Ovary (tissue), 9 donors: Measurements from ENCODE around the gene PCDHGA7. TPM values are rescaled to one million over a fixed set of nuclear protein-coding genes. Genes with fewer than 3 reads are reported as not detected.
"Not testable (repeated sequence)": the region's sequence is repeated elsewhere in the genome, so short reads cannot be mapped to it uniquely, and the experiment has no call there.

Source experiments
- DNase-seq, 5 donors: peaks; one replicate each; pipeline ENCODE4 v3.0.0-alpha.2; 2019 to 2020
- H3K27ac ChIP-seq, 2 donors: fragments of 200-600 bp; one replicate each; pipeline versions ENCODE4 v1.5.1 to v1.8.0; 2019 to 2022
- H3K27me3 ChIP-seq: fragments of 200-600 bp; one replicate; pipeline ENCODE4 v1.8.0; 2022
- H3K36me3 ChIP-seq: fragments of 200-600 bp; sonication (generic); one replicate; pipeline ENCODE4 v1.5.1; 2019
- H3K4me1 ChIP-seq: one replicate; pipeline ENCODE4 v1.8.1; 2013; ENCODE audit warnings: mild to moderate bottlenecking, moderate library complexity; ENCODE audit not compliant: insufficient read depth
- H3K4me3 ChIP-seq: fragments of 200-600 bp; sonication (generic); one replicate; pipeline ENCODE4 v1.5.1; 2017
- H3K9me3 ChIP-seq, 2 donors: fragments of 200-600 bp in 1 of 2; sonication (generic) in 1 of 2; one replicate each; pipeline versions ENCODE4 v1.5.1 to v1.8.1; 2013 to 2019; ENCODE audit warnings: mild to moderate bottlenecking in 1 of 2, moderate library complexity in 1 of 2
- EP300 ChIP-seq: sonication (generic); formaldehyde crosslinking; IDR thresholded peaks from one replicate; pipeline ENCODE4 v1.6.1; 2017; ENCODE audit warnings: antibody characterized with exemption
- POLR2A ChIP-seq: fragments of 450-650 bp; IDR thresholded peaks from one replicate; pipeline ENCODE4 v1.6.1; 2017; ENCODE audit warnings: antibody characterized with exemption, mild to moderate bottlenecking, moderate library complexity
- WGBS, 3 donors: extraction: QIAGEN DNeasy Blood & Tissue Kit in 1 of 3; methylation state at CpG; one replicate each; pipeline versions ENCODE4 v1.1.5 to v1.1.7; 2013 to 2017; 5-methylcytosine and 5-hydroxymethylcytosine counted together
- intact Hi-C, 4 donors: fragments of 100-400 bp; cut with DNase I; formaldehyde crosslinking; loops; one replicate each; pipeline versions ENCODE4 v1.11.0 to v1.15.1; 2022 to 2023
- polyA plus RNA-seq, 2 donors: library from polyadenylated mRNA; stranded (reverse); fragments of 200-250 nt in 1 of 2; fragments of 350-450 nt in 1 of 2; fragmentation: Illumina TruSeq in 1 of 2; extraction: RNeasy Lipid Tissue Mini Kit (QIAGEN cat#74804) in 1 of 2; gene quantifications; one replicate each; pipeline ENCODE4 v1.2.3, GENCODE V29; 2013 to 2014
- total RNA-seq, 7 donors: library from RNA; depleted of rRNA in 2 of 7; stranded (reverse); fragments of >200 nt in 2 of 7; fragmentation: NEBNext Ultra II Directional in 3 of 7; extraction: Animal tissue kit (Norgen Biotek cat#: 25700) in 3 of 7; gene quantifications; one replicate each; pipeline versions ENCODE4 v1.1.0 to v1.2.4, GENCODE V29; 2016 to 2023
- TF ChIP-seq, protein P1 (sequence below), 3 donors: fragments of 450-650 bp in 2 of 3; fragments of 200-600 bp in 1 of 3; IDR thresholded peaks; one replicate each; pipeline versions ENCODE4 v1.5.1 to v1.8.0; 2016 to 2022; ENCODE audit warnings: antibody characterized with exemption in 3 of 3, mild to moderate bottlenecking in 1 of 3
- donor health status: DM: no; HTN: no; CAD: no; lungs with moderate emphysema.
- donor health status: DM: no; HTN: no; CAD: no.
- donor health status: Bipolar disorder and iron deficiency.
- donor health status: DM: yes; HTN: yes; CAD: no.
- donor health status: DM: no; HTN: no; CAD: no.
- donor health status: DM: yes; HTN: yes; CAD: no.

Gene PCDHGA7
- total and polyA plus RNA-seq, 9 donors = 1.3 to 8.6 (median 5.4) TPM

DNA sequence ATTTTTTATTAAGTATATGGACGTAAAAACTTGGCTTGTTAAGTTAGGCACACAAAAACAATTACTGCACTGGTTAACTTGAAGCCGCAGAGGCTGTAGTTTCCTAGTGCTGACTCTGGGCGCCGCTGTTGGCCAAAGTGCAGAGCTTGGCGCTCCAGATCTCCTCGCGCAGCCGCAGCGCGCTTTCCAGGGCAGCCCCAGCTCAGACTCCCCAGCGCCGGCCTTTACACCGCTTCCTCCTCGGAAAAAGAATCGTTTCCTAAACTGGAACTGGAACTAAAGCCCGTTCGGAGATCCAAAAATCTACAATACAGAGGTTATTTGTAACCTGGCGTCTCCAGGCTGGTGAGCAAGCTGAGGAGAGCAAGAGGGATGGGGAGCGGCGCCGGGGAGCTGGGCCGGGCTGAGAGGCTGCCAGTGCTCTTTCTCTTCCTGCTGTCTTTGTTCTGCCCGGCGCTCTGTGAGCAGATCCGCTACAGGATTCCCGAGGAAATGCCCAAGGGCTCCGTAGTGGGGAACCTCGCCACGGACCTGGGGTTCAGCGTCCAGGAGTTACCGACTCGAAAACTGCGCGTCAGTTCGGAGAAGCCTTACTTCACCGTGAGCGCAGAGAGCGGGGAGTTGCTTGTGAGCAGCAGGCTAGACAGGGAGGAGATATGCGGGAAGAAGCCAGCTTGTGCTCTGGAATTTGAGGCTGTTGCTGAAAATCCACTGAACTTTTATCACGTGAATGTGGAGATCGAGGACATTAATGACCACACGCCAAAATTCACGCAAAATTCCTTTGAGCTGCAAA is 15.4 kb downstream of the PCDHGA7 start, which contains the start of gene PCDHGB5:
TSS of gene PCDHGB5 (plus strand) at position 192 of the 796 bp plus-strand sequence. CDS start at position 373, 181 bp downstream.
- intact Hi-C loops = loop anchor here in 1 of 4 donors (10.0 kb wide), 1 partner anchor 157 kb away; no protein-coding TSS in a partner anchor
- not testable (repeated sequence) for H3K36me3 ChIP-seq, H3K27ac ChIP-seq, H3K27me3 ChIP-seq, H3K4me1 ChIP-seq
- Histone ChIP-seq H3K4me3 (peak within 1 kb of the TSS; percentile 11), H3K9me3 (peaks cover 13 to 39% of the 10 kb centered on the region in 2 donors)
- 5 to 7% (median 7%) methylated on average over 25 to 30 of the region's 43 CpGs for WGBS, 3 donors
- TF ChIP-seq, protein P1, sequence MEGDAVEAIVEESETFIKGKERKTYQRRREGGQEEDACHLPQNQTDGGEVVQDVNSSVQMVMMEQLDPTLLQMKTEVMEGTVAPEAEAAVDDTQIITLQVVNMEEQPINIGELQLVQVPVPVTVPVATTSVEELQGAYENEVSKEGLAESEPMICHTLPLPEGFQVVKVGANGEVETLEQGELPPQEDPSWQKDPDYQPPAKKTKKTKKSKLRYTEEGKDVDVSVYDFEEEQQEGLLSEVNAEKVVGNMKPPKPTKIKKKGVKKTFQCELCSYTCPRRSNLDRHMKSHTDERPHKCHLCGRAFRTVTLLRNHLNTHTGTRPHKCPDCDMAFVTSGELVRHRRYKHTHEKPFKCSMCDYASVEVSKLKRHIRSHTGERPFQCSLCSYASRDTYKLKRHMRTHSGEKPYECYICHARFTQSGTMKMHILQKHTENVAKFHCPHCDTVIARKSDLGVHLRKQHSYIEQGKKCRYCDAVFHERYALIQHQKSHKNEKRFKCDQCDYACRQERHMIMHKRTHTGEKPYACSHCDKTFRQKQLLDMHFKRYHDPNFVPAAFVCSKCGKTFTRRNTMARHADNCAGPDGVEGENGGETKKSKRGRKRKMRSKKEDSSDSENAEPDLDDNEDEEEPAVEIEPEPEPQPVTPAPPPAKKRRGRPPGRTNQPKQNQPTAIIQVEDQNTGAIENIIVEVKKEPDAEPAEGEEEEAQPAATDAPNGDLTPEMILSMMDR (IDR thresholded peaks at IDR 0.05) = peak in 1 of 3 donors; percentile 37
- DNase-seq = peak in 3 of 5 donors; percentile 43 to 57 (median 44)

DNA sequence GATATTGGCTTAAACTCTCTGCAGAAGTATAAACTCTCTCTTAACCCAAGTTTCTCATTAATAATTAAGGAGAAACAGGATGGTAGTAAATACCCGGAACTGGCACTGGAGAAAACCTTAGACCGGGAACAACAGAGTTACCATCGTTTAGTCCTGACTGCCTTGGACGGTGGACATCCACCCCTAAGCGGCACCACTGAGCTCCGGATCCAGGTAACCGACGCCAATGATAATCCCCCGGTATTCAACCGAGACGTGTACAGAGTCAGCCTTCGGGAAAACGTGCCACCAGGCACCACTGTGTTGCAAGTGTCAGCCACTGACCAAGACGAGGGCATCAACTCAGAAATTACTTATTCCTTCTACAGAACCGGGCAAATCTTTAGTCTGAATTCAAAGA is 16.1 kb downstream of the PCDHGA7 start:
- H3K4me1 ChIP-seq = no peaks in the 10 kb centered on the region
- no peak overlapping the region for H3K27ac ChIP-seq
- no peak for DNase-seq
- no peaks in the 10 kb centered on the region for H3K27me3 ChIP-seq
- H3K36me3 ChIP-seq = no peaks in the 10 kb centered on the region
- TF ChIP-seq, protein P1 (IDR thresholded peaks at IDR 0.05) = no peak
- TF ChIP-seq EP300 (no peak), POLR2A (no peak)
- H3K4me3 ChIP-seq = no peak overlapping the region
- 21 to 36% (median 26%) methylated on average over 15 of the region's 15 CpGs for WGBS, 3 donors
- H3K9me3 ChIP-seq = peaks cover 10 to 42% of the 10 kb centered on the region in 2 donors
- intact Hi-C loops = loop anchor here in 1 of 4 donors (10.0 kb wide), 1 partner anchor 156 kb away; no protein-coding TSS in a partner anchor

DNA sequence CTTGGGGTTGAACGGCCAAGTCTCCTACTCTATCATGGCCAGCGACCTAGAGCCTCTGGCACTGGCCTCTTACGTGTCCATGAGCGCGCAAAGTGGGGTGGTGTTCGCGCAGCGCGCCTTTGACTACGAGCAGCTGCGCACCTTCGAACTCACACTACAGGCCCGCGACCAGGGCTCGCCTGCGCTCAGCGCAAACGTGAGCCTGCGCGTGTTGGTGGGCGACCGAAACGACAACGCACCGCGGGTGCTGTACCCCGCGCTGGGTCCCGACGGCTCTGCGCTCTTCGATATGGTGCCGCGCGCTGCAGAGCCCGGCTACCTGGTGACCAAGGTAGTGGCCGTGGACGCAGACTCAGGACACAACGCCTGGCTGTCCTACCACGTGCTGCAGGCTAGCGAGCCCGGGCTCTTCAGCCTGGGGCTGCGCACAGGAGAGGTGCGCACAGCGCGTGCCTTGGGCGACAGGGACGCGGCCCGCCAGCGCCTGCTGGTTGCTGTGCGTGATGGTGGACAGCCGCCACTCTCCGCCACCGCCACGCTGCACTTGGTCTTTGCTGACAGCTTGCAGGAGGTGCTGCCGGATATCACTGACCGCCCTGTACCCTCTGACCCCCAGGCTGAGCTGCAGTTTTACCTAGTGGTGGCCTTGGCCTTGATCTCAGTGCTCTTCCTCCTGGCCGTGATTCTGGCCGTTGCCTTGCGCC is 17.2 kb downstream of the PCDHGA7 start:
- Histone ChIP-seq H3K9me3 (peaks cover 10 to 38% of the 10 kb centered on the region in 2 donors), H3K4me1 (no peaks in the 10 kb centered on the region), H3K4me3 (no peak overlapping the region), H3K36me3 (no peaks in the 10 kb centered on the region), H3K27me3 (no peaks in the 10 kb centered on the region), H3K27ac (no peak overlapping the region)
- DNase-seq = no peak
- TF ChIP-seq POLR2A (no peak), EP300 (no peak)
- TF ChIP-seq, protein P1 (IDR thresholded peaks at IDR 0.05) = no peak
- WGBS, 3 donors = 21 to 29% (median 21%) methylated on average over 5 to 61 of the region's 61 CpGs
- intact Hi-C loops = loop anchor here in 2 of 4 donors (10.0 kb wide), 1 partner anchor 155 kb away; no protein-coding TSS in a partner anchor

DNA sequence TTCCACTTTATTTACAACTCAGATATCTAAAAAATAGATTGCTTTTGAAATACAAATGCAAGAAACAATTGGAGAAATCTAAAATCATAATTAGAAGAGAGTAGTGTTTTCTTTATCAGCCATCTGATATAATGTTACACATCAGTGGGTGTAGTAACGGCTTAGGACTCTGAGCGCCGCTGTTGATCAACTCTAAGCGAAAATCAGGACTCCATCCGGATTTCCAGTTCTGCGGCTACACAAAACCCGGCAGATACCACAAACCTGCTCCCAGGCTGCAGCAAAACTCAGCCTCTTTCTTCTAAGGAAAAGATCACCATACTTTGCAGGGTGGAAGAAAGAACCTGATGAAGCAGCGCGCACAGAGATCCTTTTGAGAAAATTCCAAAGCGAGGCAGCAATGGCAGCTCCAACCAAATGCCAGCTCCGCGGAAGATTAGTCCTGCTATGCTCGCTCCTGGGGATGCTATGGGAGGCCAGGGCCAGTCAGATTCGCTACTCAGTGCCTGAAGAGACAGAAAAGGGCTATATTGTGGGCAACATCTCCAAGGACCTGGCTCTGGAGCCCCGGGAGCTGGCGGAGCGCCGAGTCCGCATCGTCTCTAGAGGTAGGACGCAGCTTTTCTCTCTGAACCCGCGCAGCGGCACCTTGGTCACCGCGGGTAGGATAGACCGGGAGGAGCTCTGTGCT is 20.2 kb downstream of the PCDHGA7 start, which contains the start of gene PCDHGA9:
TSS of gene PCDHGA9 (plus strand) at position 226 of the 691 bp plus-strand sequence. CDS start at position 401, 175 bp downstream.
- Histone ChIP-seq H3K36me3 (no peaks in the 10 kb centered on the region), H3K9me3 (peaks cover 10 to 44% of the 10 kb centered on the region in 2 donors), H3K4me1 (no peaks in the 10 kb centered on the region), H3K4me3 (peak within 1 kb of the TSS; percentile 12), H3K27ac (no peak within 1 kb of the TSS), H3K27me3 (no peaks in the 10 kb centered on the region)
- WGBS, 3 donors = 12 to 16% (median 13%) methylated on average over 27 of the region's 27 CpGs
- peak in 1 of 5 donors; percentile 28 for DNase-seq
- TF ChIP-seq, protein P1 (IDR thresholded peaks at IDR 0.05) = no peak
- TF ChIP-seq EP300 = no peak
- TF ChIP-seq POLR2A = no peak
- intact Hi-C loops = loop anchor here in 1 of 4 donors (10.0 kb wide), 1 partner anchor 152 kb away; no protein-coding TSS in a partner anchor
